HL-60/S4 treated with retinoic acid at 250 ng/mL for 4 days and 3 days (cell line): ENCODE data around the gene GABBR2.
"Not testable (repeated sequence)": the region's sequence is repeated elsewhere in the genome, so short reads cannot be mapped to it uniquely, and the experiment has no call there.

Source experiments
- in situ Hi-C: fragments of 300-500 bp; cut with MboI; formaldehyde crosslinking; loops from 2 replicates; pipeline ENCODE4 v1.7.0; 2022; ENCODE audit warnings: low sequenced_read_pairs

GABBR2 gene

GRCh38 chr9:98599566-98600216, 109.0 kb downstream of the GABBR2 start:
- in situ Hi-C loops = no loop called here

- in situ Hi-C loops = no loop called here
These were observed 109.9 kb downstream of the GABBR2 start for GRCh38 chr9:98598861-98599260.

- in situ Hi-C loops = no loop called here
These were observed 111.4 kb downstream of the GABBR2 start for GRCh38 chr9:98597236-98597771.

GRCh38 chr9:98596486-98596885, 112.2 kb downstream of the GABBR2 start:
- in situ Hi-C loops = no loop called here

- in situ Hi-C loops = no loop called here
These were observed 114.1 kb downstream of the GABBR2 start for GRCh38 chr9:98594546-98595160.

- in situ Hi-C loops = no loop called here
These were observed 115.1 kb downstream of the GABBR2 start for GRCh38 chr9:98593354-98594253.

GRCh38 chr9:98591696-98592095, 117.0 kb downstream of the GABBR2 start:
- in situ Hi-C loops = no loop called here

GRCh38 chr9:98590101-98590500, 118.6 kb downstream of the GABBR2 start:
- in situ Hi-C loops = no loop called here

GRCh38 chr9:98589102-98589501, 119.6 kb downstream of the GABBR2 start:
- in situ Hi-C loops = no loop called here

- in situ Hi-C loops = not testable (repeated sequence)
These were observed 123.8 kb downstream of the GABBR2 start for GRCh38 chr9:98584853-98585438.

GRCh38 chr9:98584059-98584458, 124.7 kb downstream of the GABBR2 start:
- in situ Hi-C loops = no loop called here

- in situ Hi-C loops = no loop called here
These were observed 125.3 kb downstream of the GABBR2 start for GRCh38 chr9:98583417-98583816.

- in situ Hi-C loops = no loop called here
These were observed 127.8 kb downstream of the GABBR2 start for GRCh38 chr9:98580956-98581355.

- in situ Hi-C loops = no loop called here
These were observed 129.0 kb downstream of the GABBR2 start for GRCh38 chr9:98579700-98580099.

GRCh38 chr9:98577446-98577845, 131.3 kb downstream of the GABBR2 start:
- in situ Hi-C loops = no loop called here

GRCh38 chr9:98576859-98577258, 131.9 kb downstream of the GABBR2 start:
- in situ Hi-C loops = no loop called here

- in situ Hi-C loops = no loop called here
These were observed 132.4 kb downstream of the GABBR2 start for GRCh38 chr9:98576354-98576753.

GRCh38 chr9:98575379-98576346, 133.1 kb downstream of the GABBR2 start:
- in situ Hi-C loops = no loop called here

GRCh38 chr9:98573749-98574278, 134.9 kb downstream of the GABBR2 start:
- in situ Hi-C loops = no loop called here

- in situ Hi-C loops = no loop called here
These were observed 135.9 kb downstream of the GABBR2 start for GRCh38 chr9:98572796-98573195.
